ENCODE data around the gene TJP1.
"Not testable (repeated sequence)": the region's sequence is repeated elsewhere in the genome, so short reads cannot be mapped to it uniquely, and the experiment has no call there.

DNA sequence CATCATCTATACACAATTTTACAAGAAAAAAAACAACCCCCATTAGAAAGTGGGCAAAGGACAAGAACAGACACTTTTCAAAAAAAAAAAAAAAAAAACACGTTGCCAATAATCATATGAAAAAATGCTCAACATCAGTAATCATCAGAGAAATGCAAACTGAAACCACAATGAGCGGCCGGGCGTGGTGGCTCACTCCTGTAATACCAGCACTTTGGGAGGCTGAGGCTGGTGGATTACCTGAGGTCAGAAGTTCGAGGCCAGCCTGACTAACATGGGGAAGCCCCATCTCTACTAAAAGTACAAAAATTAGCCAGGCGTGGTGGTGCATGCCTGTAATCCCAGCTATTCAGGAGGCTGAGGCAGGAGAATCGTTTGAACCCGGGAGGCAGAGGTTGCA lies 39.5 kb downstream of the TJP1 start:
- TF ChIP-seq, protein P1, sequence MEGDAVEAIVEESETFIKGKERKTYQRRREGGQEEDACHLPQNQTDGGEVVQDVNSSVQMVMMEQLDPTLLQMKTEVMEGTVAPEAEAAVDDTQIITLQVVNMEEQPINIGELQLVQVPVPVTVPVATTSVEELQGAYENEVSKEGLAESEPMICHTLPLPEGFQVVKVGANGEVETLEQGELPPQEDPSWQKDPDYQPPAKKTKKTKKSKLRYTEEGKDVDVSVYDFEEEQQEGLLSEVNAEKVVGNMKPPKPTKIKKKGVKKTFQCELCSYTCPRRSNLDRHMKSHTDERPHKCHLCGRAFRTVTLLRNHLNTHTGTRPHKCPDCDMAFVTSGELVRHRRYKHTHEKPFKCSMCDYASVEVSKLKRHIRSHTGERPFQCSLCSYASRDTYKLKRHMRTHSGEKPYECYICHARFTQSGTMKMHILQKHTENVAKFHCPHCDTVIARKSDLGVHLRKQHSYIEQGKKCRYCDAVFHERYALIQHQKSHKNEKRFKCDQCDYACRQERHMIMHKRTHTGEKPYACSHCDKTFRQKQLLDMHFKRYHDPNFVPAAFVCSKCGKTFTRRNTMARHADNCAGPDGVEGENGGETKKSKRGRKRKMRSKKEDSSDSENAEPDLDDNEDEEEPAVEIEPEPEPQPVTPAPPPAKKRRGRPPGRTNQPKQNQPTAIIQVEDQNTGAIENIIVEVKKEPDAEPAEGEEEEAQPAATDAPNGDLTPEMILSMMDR (IDR thresholded peaks at IDR 0.05) = not testable (repeated sequence)
- TF ChIP-seq POLR2A (IDR thresholded peaks at IDR 0.05) = not testable (repeated sequence)
